ENCODE results near the gene SAMD9L.
"Not testable (repeated sequence)": the region's sequence is repeated elsewhere in the genome, so short reads cannot be mapped to it uniquely, and the experiment has no call there.

The SAMD9L gene

GRCh38 chr7:93146036-93146435 lies 2.1 kb downstream of the SAMD9L start:
- no peak for DNase-seq (ENCODE audit: low spot score)

GRCh38 chr7:93145354-93145753 lies 2.8 kb downstream of the SAMD9L start:
- DNase-seq (ENCODE audit: low spot score), result no peak

- no peak for DNase-seq (ENCODE audit: low spot score)
Observed at GRCh38 chr7:93142127-93142526, 6.1 kb downstream of the SAMD9L start.

- no peak for DNase-seq (ENCODE audit: low spot score)
Observed at GRCh38 chr7:93140582-93141191, 7.5 kb downstream of the SAMD9L start.

- DNase-seq (ENCODE audit: low spot score), result no peak
Observed at GRCh38 chr7:93138576-93138975, 9.6 kb downstream of the SAMD9L start.

DNA sequence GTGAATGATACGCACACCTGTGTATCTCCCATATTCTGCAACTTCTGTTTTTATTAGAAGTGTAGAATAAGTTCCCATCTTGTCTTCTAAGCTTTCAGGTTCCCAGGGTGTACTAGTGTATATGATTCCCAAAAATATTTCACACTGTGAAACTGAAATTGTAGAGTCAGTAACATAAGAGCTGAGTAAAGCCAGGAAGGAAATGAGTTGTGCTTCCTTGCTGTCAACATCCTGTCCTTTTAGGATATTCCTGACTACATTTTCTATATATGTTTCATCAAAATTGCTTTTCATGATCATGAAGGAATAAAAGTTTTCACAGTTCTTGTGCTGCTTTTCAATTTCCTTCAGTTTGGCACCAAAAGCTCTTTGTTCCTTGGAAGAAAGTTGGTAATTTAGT lies 15.2 kb downstream of the SAMD9L start:
- no peak for DNase-seq (ENCODE audit: low spot score)

DNA sequence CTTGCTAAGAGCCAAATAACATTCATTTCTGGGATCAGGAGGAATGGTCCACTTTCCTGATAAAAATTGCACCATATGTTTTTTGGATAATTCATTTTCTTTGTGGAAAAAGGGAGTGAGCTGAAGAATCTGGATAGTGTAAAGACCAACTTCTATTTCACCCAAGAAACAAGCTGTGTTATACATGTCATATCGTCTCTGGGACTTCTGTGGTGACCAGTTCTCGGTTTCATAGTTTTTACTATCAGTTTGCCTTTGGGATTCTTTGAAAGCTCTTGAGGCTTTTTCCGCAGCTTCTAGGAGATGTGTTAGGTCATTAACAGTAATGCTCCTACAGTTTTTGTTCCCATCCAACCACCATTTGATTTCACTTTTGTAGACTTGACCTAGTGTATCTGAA lies 16.0 kb downstream of the SAMD9L start:
- no peak for DNase-seq (ENCODE audit: low spot score)

- not testable (repeated sequence) for DNase-seq (ENCODE audit: low spot score)
Observed at GRCh38 chr7:93126954-93127353, 21.2 kb downstream of the SAMD9L start.

GRCh38 chr7:93123532-93123931 lies 24.7 kb downstream of the SAMD9L start:
- not testable (repeated sequence) for DNase-seq (ENCODE audit: low spot score)

DNA sequence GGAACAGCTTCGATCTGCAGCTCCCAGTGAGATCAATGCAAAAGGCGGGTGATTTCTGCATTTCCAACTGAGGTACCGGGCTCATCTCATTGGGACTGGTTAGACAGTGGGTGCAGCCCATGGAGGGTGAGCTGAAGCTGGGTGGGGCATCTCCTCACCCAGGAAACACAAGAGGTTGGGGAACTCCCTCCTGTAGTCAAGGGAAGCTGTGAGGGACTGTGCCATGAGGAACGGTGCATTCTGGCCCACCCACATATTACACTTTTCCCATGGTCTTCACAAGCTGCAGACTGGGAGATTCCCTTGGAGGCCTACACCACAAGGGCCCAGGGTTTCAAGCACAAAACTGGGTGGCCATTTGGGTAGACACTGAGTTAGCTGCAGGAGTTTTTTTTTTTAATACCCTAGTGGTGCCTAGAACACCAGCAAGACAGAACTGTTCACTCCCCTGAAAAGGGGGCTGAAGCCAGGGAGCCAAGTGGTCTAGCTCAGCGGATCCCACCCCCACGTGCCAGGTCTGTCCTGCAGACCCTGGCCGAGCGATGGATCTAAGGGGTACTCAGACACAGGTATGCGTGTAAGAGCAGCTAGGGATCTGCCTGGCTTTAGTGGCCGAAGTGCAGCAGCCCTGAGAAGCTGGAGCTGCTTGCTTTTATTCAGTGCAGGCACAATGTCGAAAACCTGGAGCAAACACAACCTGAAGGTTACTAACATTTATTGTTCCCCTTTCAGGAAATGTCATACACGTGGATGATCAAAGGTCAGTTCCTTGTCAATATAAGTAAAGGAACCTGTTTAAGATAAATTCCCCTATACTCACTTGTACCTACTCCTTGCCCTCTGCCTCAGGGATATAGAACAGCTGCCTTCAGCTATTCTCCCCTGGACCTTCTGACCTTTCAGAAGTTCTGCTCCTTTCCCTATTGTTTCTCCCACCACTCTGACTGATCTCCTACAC lies 27.3 kb downstream of the SAMD9L start:
- no peak for DNase-seq (ENCODE audit: low spot score)

DNA sequence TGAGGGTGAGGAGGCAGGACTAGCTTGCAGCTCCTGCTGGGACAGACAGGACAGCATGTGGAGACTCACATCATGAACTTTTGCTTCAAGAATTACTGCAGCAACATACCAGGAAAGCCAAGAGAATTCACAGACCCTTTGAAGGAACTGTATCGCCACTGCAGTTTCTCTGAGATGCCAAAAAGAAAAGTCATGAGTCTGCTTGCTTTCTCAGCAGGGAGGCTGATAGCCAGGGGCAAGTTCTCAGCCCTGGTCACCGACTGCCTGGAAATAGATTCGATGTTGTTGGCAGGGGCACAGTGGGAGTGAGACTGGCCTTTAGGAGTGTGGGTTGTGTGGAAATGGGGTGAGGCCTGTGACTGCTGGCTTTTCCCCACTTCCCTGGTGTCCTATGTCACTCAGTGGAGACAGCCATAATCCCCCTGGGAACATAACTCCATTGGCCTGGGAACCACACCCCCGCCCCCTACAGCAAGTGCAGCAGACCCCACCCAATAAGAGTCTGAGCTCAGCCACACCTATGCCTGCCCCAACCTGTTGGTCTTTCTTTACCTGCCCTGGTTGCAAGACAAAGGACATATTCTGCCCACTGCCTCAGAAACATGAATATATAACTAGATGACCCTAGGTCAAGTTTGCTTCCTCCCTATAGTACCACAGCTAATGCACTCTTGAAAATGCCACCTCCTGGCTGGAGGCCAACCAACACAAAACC lies 28.8 kb downstream of the SAMD9L start:
- DNase-seq (ENCODE audit: low spot score), result no peak

DNA sequence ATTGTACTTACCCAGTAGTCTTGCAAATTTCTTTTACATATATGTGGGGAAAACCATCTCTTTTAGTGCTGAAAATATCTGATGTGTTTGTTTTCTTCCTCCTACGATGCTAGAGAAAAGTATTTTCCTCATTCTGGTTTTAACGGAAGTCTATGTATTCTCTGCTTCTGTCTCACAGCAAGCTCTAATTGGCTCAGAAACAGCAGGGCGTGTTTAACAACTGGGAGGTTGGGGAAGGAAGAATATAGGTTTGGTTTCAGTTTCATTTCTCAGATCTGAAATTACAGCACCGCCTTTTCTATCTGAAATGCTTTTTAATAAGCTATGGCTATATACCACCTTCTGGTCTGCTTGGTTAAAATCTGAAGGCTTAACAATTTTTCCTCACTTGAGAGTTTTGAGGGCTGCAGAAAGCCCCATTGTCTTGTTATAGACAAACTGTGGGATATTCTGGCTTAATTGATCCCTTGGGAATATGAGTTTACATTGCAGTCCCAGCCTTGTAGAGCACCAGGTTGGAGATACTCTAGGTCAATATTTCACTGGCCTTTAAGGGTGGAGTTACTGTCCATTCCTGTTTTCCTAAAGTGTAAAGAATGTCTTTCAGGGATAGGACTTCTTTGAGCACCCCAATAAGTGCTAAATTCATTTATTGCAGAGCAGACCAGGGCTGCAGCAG lies 30.2 kb downstream of the SAMD9L start, which contains the start of gene SAMD9:
TSS of gene SAMD9 (minus strand) at position 128 of the 679 bp plus-strand sequence. CDS start 11,882 bp downstream, outside the sequence.
- peak; percentile 80 for DNase-seq (ENCODE audit: low spot score)

DNA sequence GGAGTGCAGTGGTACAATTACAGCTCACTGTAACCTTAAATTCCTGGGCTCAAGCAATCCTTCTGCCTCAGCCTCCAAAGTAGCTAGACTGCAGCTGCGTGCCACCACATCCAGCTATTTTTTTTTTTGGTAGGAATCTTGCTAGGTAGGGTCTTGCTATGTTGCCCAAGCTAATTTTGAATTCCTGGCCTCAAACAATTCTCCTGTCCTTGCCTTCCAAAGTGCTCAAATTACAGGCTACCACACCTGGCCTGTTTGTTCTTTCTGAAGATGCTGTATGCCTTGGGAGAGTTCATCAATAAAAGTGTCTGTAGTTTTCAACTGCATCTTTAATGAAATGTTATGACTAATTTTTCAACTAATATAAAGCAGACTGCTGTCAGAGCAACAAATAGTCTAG lies 30.9 kb downstream of the SAMD9L start:
- no peak for DNase-seq (ENCODE audit: low spot score)

DNA sequence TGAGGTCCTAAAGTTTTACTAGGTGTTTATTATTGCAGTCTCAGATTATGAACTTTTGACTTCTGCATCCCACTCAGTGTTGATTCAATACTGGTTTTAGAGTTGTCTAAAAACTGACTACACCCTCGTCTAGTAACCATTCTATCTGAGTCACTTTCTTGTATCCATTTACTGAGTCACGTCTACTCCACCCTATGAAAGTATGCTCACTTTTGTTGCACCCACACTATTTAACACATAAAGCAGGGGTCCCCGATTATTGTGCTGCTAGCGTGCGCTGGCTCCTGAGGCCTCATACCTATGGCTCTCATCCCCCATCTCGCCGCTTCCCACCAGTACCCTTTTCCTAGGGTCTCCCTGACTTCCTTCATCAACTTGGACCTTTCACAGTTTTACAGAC lies 32.4 kb downstream of the SAMD9L start:
- DNase-seq (ENCODE audit: low spot score), result peak; percentile 34

DNA sequence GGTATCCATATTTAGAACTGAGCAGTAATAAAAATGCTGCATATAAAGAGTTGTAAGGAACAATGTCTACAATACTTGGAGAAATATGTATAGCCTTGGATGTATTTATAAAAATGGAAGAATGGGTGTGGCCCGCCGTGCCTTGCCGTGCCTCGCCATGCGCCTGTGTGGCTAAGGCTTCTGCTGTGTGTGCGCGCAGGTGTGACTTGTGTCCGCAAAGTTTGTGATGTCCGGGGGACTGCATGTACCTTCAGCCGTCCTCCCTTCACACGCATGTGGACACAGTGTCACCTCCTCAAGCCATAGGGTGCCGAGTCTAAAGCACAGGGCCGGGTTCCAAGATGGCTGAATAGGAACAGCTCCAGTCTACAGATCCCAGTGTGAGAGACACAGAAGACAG lies 40.2 kb downstream of the SAMD9L start:
- no peak for DNase-seq (ENCODE audit: low spot score)

- no peak for DNase-seq (ENCODE audit: low spot score)
Observed at GRCh38 chr7:93097388-93097787, 50.8 kb downstream of the SAMD9L start.

DNA sequence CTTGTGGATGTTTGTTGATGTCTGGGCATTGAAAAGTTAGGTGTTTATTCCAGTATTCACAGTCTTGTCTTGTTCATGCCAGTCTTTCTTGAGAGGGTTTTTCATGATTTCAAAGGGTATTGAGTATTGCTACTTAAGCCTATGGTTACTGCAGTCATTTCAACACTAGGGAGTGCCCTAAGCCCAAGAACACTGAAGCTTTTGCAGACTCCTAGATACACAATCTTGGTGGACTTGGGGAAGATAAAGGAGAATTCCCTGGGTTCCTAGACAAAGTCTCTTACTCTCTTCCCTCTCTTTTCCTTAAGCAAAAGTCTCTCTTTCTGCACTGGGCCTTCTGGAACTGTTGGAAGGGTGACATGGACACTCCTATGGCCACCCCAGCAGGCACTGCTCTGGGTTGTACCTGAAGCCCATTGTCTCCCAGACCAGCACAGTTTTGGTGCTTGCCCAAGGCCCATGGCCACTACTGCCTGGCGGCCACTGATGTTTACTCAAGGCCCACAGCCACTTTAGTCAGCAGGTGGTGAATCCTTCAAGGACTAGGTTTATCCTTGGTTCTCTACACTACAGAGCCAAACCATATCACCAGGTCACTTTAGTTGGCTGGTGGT lies 55.3 kb downstream of the SAMD9L start:
- DNase-seq (ENCODE audit: low spot score), result peak; percentile 8
